Upper lobe of left lung (tissue), 6 donors: ENCODE data around the gene LRP1-AS. TPM values are rescaled to one million over a fixed set of nuclear protein-coding genes. Genes with fewer than 3 reads are reported as not detected.

Source experiments
- ATAC-seq, 2 donors: fragments of 200-7000 bp; cut with Tn5 transposase; one replicate each; pipeline ENCODE4 v1.9.1; 2022; ENCODE audit warnings: mild to moderate bottlenecking in 2 of 2, moderate library complexity in 2 of 2; ENCODE audit not compliant: low FRiP score in 2 of 2
- DNase-seq, 2 donors: peaks; one replicate each; pipeline ENCODE4 v3.0.0-alpha.2; 2019 to 2020
- H3K27ac ChIP-seq, 4 donors: fragments of 200-600 bp; sonication (generic); one replicate each; pipeline ENCODE4 v1.5.1; 2016 to 2019
- H3K27me3 ChIP-seq, 4 donors: fragments of 200-600 bp; sonication (generic); one replicate each; pipeline ENCODE4 v1.5.1; 2017 to 2019
- H3K36me3 ChIP-seq, 4 donors: fragments of 200-600 bp; sonication (generic); one replicate each; pipeline ENCODE4 v1.5.1; 2016 to 2019
- H3K4me1 ChIP-seq, 4 donors: fragments of 200-600 bp; sonication (generic); one replicate each; pipeline ENCODE4 v1.5.1; 2018 to 2019
- H3K4me3 ChIP-seq, 4 donors: fragments of 200-600 bp; sonication (generic); one replicate each; pipeline ENCODE4 v1.5.1; 2017 to 2019; ENCODE audit warnings: mild to moderate bottlenecking in 2 of 4, moderate library complexity in 1 of 4
- H3K9me3 ChIP-seq, 4 donors: fragments of 200-600 bp; sonication (generic); one replicate each; pipeline ENCODE4 v1.5.1; 2018 to 2019
- EP300 ChIP-seq, 4 donors: sonication (generic); formaldehyde crosslinking; IDR thresholded peaks; one replicate each; pipeline ENCODE4 v1.5.1; 2017; ENCODE audit warnings: antibody characterized with exemption in 4 of 4, control low read depth in 2 of 4
- POLR2A ChIP-seq, 4 donors: fragments of 450-650 bp; IDR thresholded peaks; one replicate each; pipeline ENCODE4 v1.5.1; 2016 to 2017; ENCODE audit warnings: antibody characterized with exemption in 4 of 4, mild to moderate bottlenecking in 2 of 4
- POLR2AphosphoS5 ChIP-seq, 2 donors: sonication (generic); formaldehyde crosslinking; IDR thresholded peaks; one replicate each; pipeline ENCODE4 v1.5.1; 2017; ENCODE audit warnings: antibody characterized with exemption in 2 of 2
- WGBS, 2 donors: methylation state at CpG; one replicate each; pipeline ENCODE4 v1.1.5; 2017 to 2018; 5-methylcytosine and 5-hydroxymethylcytosine counted together
- total RNA-seq, 6 donors: library from RNA; depleted of rRNA in 4 of 6; stranded (reverse); fragments of >200 nt in 4 of 6; gene quantifications; one replicate each; pipeline versions ENCODE4 v1.1.0 to v1.2.1, GENCODE V29; 2016 to 2021
- TF ChIP-seq, protein P1 (sequence below), 6 experiments: fragments of 450-650 bp in 4 of 6; fragments of 200-600 bp in 2 of 6; sonication (generic) in 2 of 6; IDR thresholded peaks; one replicate each; pipeline ENCODE4 v1.5.1; 2016 to 2019; ENCODE audit warnings: antibody characterized with exemption in 6 of 6
- donor health status: DM: no; HTN: no; CAD: no; lungs with moderate emphysema.
- donor health status: DM: no; HTN: yes; CAD: no; lungs with severe emphysema.

LRP1-AS gene
- total RNA-seq, 6 donors from 2014 or later, result not detected

DNA sequence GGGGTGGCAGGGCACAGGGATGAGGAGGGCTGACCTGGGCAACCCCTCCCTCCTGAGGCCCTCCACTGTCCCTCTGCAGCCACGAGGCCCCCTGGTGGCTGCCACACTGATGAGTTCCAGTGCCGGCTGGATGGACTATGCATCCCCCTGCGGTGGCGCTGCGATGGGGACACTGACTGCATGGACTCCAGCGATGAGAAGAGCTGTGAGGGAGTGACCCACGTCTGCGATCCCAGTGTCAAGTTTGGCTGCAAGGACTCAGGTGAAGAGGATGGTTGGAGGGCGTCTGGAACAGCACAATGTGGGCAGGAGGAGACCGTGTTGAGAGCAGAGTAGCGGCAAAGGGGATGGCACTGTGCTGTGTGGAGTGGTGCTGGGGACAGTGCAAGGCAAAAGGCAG, 25.7 kb upstream of the LRP1-AS start:
- TF ChIP-seq, protein P1, sequence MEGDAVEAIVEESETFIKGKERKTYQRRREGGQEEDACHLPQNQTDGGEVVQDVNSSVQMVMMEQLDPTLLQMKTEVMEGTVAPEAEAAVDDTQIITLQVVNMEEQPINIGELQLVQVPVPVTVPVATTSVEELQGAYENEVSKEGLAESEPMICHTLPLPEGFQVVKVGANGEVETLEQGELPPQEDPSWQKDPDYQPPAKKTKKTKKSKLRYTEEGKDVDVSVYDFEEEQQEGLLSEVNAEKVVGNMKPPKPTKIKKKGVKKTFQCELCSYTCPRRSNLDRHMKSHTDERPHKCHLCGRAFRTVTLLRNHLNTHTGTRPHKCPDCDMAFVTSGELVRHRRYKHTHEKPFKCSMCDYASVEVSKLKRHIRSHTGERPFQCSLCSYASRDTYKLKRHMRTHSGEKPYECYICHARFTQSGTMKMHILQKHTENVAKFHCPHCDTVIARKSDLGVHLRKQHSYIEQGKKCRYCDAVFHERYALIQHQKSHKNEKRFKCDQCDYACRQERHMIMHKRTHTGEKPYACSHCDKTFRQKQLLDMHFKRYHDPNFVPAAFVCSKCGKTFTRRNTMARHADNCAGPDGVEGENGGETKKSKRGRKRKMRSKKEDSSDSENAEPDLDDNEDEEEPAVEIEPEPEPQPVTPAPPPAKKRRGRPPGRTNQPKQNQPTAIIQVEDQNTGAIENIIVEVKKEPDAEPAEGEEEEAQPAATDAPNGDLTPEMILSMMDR (IDR thresholded peaks at IDR 0.05), result peak; percentile 25 to 58 (median 46)
- TF ChIP-seq EP300 (IDR thresholded peaks at IDR 0.05) (no peak), POLR2AphosphoS5 (IDR thresholded peaks at IDR 0.05) (no peak), POLR2A (IDR thresholded peaks at IDR 0.05) (no peak)
- ATAC-seq, result peak in 1 of 2 donors; percentile 23
- DNase-seq, result no peak
- Histone ChIP-seq H3K4me1 (no peaks in the 10 kb centered on the region), H3K27ac (no peak overlapping the region), H3K27me3 (no peaks in the 10 kb centered on the region), H3K4me3 (no peak overlapping the region), H3K9me3 (no peaks in the 10 kb centered on the region), H3K36me3 (peaks cover 12 to 70% (median 34%) of the 10 kb centered on the region in 4 donors)
- WGBS, 2 donors, result 66 to 84% methylated on average over 5 to 11 of the region's 11 CpGs

- DNase-seq (no peak), ATAC-seq (no peak)
- Histone ChIP-seq H3K4me1 (no peaks in the 10 kb centered on the region), H3K27me3 (no peaks in the 10 kb centered on the region), H3K4me3 (no peak overlapping the region), H3K27ac (peak overlapping the region in 1 of 4 donors; percentile 8), H3K9me3 (no peaks in the 10 kb centered on the region), H3K36me3 (peaks cover 11 to 72% (median 32%) of the 10 kb centered on the region in 4 donors)
- TF ChIP-seq EP300 (IDR thresholded peaks at IDR 0.05), result no peak
- WGBS, 2 donors, result 48 to 58% methylated on average over 4 of the region's 4 CpGs
These were observed 24.2 kb upstream of the LRP1-AS start for GRCh38 chr12:57171668-57172067.

DNA sequence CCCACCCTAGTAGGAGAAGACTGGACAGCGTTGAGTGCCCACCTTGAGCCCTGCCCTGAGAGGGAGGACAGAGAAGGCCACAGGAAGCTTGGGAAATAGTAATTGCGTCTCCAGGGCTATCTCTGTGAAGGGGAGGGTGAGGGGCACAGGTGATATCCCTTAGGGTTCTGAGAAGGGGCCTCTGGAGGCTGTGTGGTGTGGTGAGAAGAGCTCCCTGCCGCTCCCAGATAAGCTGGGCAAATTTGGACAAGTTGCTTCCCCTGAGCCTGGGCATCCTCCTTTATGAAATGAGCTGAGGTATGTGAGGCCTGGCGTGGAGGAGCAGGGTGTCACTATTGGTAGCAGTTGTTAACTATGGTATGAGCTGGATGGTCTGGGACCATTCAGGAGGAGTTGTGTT, 23.5 kb upstream of the LRP1-AS start:
- Histone ChIP-seq H3K9me3 (no peaks in the 10 kb centered on the region), H3K36me3 (peaks cover 4 to 72% (median 32%) of the 10 kb centered on the region in 4 donors), H3K4me3 (no peak overlapping the region), H3K4me1 (no peaks in the 10 kb centered on the region), H3K27me3 (no peaks in the 10 kb centered on the region), H3K27ac (peak overlapping the region in 2 of 4 donors; percentile 8 to 17)
- TF ChIP-seq EP300 (IDR thresholded peaks at IDR 0.05), result no peak
- no peak for TF ChIP-seq POLR2A (IDR thresholded peaks at IDR 0.05)
- TF ChIP-seq, protein P1 (IDR thresholded peaks at IDR 0.05), result no peak
- no peak for TF ChIP-seq POLR2AphosphoS5 (IDR thresholded peaks at IDR 0.05)
- ATAC-seq (no peak), DNase-seq (no peak)
- 84 to 94% methylated on average over 4 of the region's 4 CpGs for WGBS, 2 donors

DNA sequence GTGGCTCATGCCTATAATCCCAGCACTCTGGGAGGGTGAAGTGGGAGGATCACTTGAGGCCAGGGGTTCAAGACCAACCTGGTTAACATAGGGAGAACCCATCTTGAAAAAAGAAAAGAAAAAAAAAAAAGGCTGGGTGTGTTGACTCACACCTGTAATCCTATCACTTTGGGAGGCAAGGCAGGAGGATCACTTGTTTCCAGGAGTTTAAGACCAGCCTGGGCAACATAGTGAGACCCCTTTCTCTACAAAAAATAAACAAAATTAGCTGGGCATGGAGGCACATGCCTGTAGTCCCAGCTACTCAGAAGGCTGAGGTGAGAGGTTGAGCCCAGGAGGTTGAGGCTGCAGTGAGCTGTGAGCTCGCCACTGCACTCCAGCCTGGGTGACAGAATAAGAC, 23.0 kb upstream of the LRP1-AS start:
- H3K27ac ChIP-seq, result peak overlapping the region in 1 of 4 donors; percentile 17
- H3K9me3 ChIP-seq, result no peaks in the 10 kb centered on the region
- H3K4me3 ChIP-seq, result no peak overlapping the region
- no peaks in the 10 kb centered on the region for H3K4me1 ChIP-seq
- ATAC-seq (no peak), DNase-seq (no peak)
- peaks cover 4 to 77% (median 37%) of the 10 kb centered on the region in 4 donors for H3K36me3 ChIP-seq
- TF ChIP-seq, protein P1 (IDR thresholded peaks at IDR 0.05), result no peak
- TF ChIP-seq POLR2AphosphoS5 (IDR thresholded peaks at IDR 0.05) (no peak), POLR2A (IDR thresholded peaks at IDR 0.05) (no peak), EP300 (IDR thresholded peaks at IDR 0.05) (no peak)
- WGBS, 2 donors, result 88 to 90% methylated on average over 1 of the region's 1 CpG
- no peaks in the 10 kb centered on the region for H3K27me3 ChIP-seq

- Histone ChIP-seq H3K36me3 (peaks cover 4 to 78% (median 38%) of the 10 kb centered on the region in 4 donors), H3K4me3 (no peak overlapping the region)
- 81 to 84% methylated on average over 7 of the region's 7 CpGs for WGBS, 2 donors
These were observed 22.6 kb upstream of the LRP1-AS start for GRCh38 chr12:57169969-57170368.

DNA sequence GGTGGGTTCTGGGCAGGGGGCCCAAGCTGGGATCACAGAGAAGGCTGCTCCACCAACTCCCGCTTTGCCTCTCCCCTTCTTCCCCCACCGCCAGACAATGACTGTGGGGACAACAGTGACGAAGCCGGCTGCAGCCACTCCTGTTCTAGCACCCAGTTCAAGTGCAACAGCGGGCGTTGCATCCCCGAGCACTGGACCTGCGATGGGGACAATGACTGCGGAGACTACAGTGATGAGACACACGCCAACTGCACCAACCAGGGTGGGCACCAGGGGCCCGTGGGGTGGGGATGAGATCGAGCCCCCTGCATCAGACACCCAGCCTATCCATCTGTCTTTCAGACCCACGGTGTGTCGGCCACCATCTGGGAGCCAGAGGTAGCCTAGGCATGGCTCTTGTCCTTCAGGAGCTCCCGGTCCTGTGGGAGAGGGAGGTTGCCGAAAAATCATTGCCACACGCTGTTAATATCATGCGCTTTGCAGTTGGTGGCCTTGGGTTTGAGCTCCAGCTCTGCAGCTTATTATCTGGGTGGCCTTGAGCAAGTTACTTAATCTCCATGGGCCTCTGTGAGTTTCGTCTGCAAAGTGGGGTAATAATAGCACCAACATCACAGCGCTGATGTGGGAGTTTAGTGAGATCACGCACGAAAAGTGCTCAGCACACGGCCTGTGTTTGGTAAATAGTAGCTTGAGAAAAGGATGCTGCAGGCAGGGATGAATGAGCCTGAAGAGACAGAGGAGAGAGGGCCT, 21.8 kb upstream of the LRP1-AS start:
- ATAC-seq (no peak), DNase-seq (no peak)
- Histone ChIP-seq H3K9me3 (no peaks in the 10 kb centered on the region), H3K27me3 (no peaks in the 10 kb centered on the region), H3K4me3 (no peak overlapping the region), H3K27ac (no peak overlapping the region), H3K36me3 (peaks cover 4 to 81% (median 41%) of the 10 kb centered on the region in 4 donors), H3K4me1 (no peaks in the 10 kb centered on the region)
- WGBS, 2 donors, result 92 to 93% methylated on average over 14 to 21 of the region's 23 CpGs
- TF ChIP-seq POLR2A (IDR thresholded peaks at IDR 0.05), result no peak
- TF ChIP-seq EP300 (IDR thresholded peaks at IDR 0.05), result no peak
- TF ChIP-seq, protein P1 (IDR thresholded peaks at IDR 0.05), result no peak
- TF ChIP-seq POLR2AphosphoS5 (IDR thresholded peaks at IDR 0.05), result no peak

More at GRCh38 chr12:57169969-57170368, 22.6 kb upstream of the LRP1-AS start:
- H3K27me3 ChIP-seq, result no peaks in the 10 kb centered on the region
- no peak for ATAC-seq
- no peaks in the 10 kb centered on the region for H3K9me3 ChIP-seq
- no peak overlapping the region for H3K27ac ChIP-seq
- no peak for DNase-seq
- H3K4me1 ChIP-seq, result no peaks in the 10 kb centered on the region
- no peak for TF ChIP-seq EP300 (IDR thresholded peaks at IDR 0.05)
